IPS-NIHi7 (cell line): ENCODE results near the gene PLA2G15.
A peak's percentile ranks its signal among the peaks of the same experiment; 100 is the strongest.

Experiments used
- DNase-seq: peaks from one replicate; pipeline ENCODE4 v3.0.0; 2012; ENCODE audit warnings: mixed read lengths; ENCODE audit errors: extremely low spot score

Gene PLA2G15

DNA sequence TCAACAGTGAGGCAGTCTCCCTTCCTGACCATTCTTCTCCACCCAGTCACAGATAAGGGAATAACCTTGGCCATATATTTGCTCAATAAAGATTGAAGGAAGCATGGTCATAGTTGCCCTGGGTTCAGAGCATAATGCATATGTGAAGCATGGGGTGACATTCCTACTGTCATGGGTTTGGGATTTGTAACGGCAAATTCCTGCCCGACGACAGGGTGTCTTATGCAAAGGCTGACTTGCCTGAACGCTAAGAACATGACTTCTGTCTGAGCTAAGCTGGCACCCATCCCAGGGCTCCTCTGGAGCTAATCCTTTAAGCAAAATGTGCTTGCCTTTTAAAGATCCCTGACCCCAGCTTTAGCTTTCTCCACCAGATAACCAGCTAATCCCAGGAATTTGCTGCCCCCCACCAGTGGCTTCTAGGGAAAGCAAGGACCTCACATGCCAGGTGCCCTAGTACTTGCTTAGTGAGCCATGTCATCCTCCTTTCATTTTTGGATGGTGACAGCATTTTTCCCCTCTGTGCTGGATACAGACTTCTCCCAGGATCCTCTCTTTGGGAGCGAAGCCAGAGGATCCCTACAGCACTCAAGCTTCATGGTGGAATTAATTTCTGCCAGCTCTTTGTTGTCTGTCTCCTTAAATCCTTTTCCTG lies 53.9 kb downstream of the PLA2G15 start:
- DNase-seq, result no peak

DNA sequence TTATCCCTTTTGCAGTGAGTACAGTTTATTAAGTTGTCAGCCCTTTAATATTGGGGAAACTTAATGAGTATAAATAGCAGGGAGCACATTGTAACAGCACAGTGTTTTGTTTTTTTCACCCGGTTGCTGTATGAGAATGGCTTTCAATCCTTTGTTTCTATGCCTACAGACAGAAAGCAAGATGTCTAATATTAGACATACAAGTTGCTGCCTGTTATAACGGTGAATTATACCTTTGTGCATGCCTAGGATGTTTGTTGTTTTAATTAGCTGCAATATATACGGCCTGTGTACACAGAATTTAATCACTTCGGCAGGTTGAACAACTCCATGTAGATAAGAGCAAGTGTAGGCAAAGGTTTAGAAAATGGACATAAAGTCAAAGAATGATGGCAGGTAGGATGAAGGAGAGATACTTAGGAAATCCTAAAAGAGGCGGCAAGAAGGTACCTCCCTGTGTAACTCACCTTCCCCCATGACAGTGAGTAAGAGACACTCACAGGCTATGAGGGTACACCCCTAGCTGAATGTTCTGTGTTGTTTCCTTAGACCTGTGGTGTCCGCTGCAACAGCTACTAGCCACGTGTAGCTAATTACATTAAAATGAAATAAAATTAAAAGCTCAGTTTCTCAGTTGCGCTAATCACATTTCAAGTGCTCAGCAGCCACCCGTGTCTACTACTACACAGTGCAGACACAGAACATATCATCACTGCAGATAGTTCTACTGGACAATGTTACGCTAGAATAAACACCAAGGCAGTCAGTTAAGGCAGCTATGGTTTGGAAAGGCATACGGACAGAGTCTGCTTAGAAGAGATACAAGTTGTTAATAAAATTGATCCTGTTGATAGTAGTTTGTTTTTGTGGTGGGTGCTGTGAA lies 54.6 kb downstream of the PLA2G15 start:
- DNase-seq, result no peak

GRCh38 chr16:68300734-68301459 lies 55.7 kb downstream of the PLA2G15 start:
- no peak for DNase-seq

- no peak for DNase-seq
Observed at GRCh38 chr16:68306633-68307032, 61.5 kb downstream of the PLA2G15 start.

GRCh38 chr16:68309799-68310198 lies 64.6 kb downstream of the PLA2G15 start:
- no peak for DNase-seq

GRCh38 chr16:68310437-68310773 lies 65.2 kb downstream of the PLA2G15 start:
- peak; percentile 74 for DNase-seq
